Thoracic aorta (tissue), 2 donors: ENCODE measurements around the gene WDFY4. TPM values are rescaled to one million over a fixed set of nuclear protein-coding genes. Genes with fewer than 3 reads are reported as not detected.

Source experiments
- ATAC-seq: fragments of 150-250 bp; one replicate; pipeline ENCODE4 v1.8.0; 2017; ENCODE audit warnings: low read depth; ENCODE audit not compliant: insufficient number of reproducible peaks, low FRiP score
- DNase-seq: peaks from one replicate; pipeline ENCODE4 v3.0.0-alpha.2; 2020; ENCODE audit warnings: low spot score
- H3K27ac ChIP-seq, 2 donors: fragments of 200-600 bp; sonication (generic); 1 replicate in 1 of 2; 2 replicates in 1 of 2; pipeline ENCODE4 v1.5.1; 2016; ENCODE audit warnings: mild to moderate bottlenecking in 2 of 2, moderate library complexity in 2 of 2
- H3K27me3 ChIP-seq: fragments of 200-600 bp; sonication (generic); replicated peaks from 2 replicates; pipeline ENCODE4 v1.6.0; 2016; ENCODE audit warnings: mild to moderate bottlenecking; ENCODE audit not compliant: insufficient read depth
- H3K36me3 ChIP-seq: fragments of 200-600 bp; sonication (generic); one replicate; pipeline ENCODE4 v1.5.1; 2016
- H3K4me1 ChIP-seq, 2 donors: fragments of 200-600 bp; sonication (generic); 1 replicate in 1 of 2; 2 replicates in 1 of 2; pipeline versions ENCODE4 v1.5.1 to v1.6.0; 2016; ENCODE audit warnings: low read depth in 2 of 2, mild to moderate bottlenecking in 1 of 2; ENCODE audit not compliant: control insufficient read depth in 1 of 2
- H3K4me3 ChIP-seq: fragments of 200-600 bp; sonication (generic); 2 replicates; pipeline ENCODE4 v1.5.1; 2016; ENCODE audit warnings: mild to moderate bottlenecking
- H3K9me3 ChIP-seq: fragments of 200-600 bp; sonication (generic); 2 replicates; pipeline ENCODE4 v1.5.1; 2016
- total RNA-seq, 2 donors: library from RNA; depleted of rRNA; stranded (reverse); fragments of >200 nt; gene quantifications; one replicate each; pipeline versions ENCODE4 v1.1.0 to v1.2.3, GENCODE V29; 2016
- TF ChIP-seq, protein P1 (sequence below): fragments of 200-600 bp; sonication (generic); IDR thresholded peaks from one replicate; pipeline ENCODE4 v1.5.1; 2019; ENCODE audit warnings: antibody characterized with exemption

Gene WDFY4
- total RNA-seq, 2 donors from 2014 or later = 10.0 to 14.9 TPM

DNA sequence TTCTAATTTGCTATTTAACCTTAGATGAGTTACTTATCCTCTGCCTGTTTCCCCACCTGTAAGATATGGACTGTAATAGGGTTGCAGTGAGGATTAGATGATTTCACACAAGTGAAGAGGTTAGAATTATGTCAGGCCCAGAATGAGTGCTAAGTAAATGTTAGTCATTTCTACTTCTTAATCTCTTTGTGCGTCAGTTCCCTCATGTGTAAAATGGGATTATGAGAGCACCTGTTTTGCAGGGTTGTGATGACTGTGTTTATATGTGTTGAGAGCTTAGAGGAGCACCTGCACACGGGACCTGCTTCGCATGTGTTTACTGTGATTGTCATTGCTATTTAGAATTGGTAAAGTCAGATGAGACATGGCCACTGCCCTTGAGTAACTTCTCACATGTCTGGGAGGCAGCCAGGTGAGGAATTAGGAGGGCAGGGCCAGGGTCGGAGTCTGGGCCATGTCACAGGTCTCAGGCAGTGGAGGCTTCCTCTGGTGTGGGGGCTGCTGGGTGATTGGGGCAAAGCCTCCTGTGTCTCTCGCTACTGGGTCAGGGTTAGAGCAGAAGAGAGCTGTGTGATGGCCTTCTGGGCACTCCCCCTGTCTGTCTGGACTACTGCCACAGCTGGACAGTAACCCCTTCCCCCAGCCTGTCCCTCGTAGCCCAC is 106.7 kb downstream of the WDFY4 start:
- Histone ChIP-seq H3K4me1 (peaks cover 6 to 15% of the 10 kb centered on the region in 2 donors), H3K27me3 (no peaks in the 10 kb centered on the region)

DNA sequence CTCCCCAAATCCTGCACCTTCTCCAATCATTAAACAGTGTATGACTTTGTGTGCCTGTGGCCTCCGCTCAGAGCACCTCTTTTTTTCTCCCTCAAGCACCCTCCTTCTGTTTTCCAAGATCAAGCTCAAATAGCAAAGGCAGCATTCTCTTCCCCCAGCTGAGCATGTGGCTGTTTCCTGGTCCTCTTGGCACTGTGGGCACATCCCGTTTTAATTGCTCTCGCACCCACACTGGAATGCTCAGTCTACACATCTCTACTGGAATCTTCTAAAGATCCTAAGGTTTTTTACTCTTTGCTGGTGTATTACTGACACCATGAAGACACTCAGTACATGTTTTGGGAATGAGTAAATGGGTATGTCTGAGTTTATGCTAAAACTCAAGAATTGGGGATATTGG is 107.4 kb downstream of the WDFY4 start:
- Histone ChIP-seq H3K9me3 (no peaks in the 10 kb centered on the region), H3K4me3 (no peak overlapping the region), H3K27ac (no peak overlapping the region), H3K36me3 (no peaks in the 10 kb centered on the region), H3K4me1 (peaks cover 6 to 15% of the 10 kb centered on the region in 2 donors), H3K27me3 (no peaks in the 10 kb centered on the region)
- DNase-seq (no peak), ATAC-seq (no peak)
- TF ChIP-seq, protein P1, sequence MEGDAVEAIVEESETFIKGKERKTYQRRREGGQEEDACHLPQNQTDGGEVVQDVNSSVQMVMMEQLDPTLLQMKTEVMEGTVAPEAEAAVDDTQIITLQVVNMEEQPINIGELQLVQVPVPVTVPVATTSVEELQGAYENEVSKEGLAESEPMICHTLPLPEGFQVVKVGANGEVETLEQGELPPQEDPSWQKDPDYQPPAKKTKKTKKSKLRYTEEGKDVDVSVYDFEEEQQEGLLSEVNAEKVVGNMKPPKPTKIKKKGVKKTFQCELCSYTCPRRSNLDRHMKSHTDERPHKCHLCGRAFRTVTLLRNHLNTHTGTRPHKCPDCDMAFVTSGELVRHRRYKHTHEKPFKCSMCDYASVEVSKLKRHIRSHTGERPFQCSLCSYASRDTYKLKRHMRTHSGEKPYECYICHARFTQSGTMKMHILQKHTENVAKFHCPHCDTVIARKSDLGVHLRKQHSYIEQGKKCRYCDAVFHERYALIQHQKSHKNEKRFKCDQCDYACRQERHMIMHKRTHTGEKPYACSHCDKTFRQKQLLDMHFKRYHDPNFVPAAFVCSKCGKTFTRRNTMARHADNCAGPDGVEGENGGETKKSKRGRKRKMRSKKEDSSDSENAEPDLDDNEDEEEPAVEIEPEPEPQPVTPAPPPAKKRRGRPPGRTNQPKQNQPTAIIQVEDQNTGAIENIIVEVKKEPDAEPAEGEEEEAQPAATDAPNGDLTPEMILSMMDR = no peak

More for the DNA sequence above, 106.7 kb downstream of the WDFY4 start:
- DNase-seq = no peak
- no peak for ATAC-seq
- H3K27ac ChIP-seq = no peak overlapping the region
- no peaks in the 10 kb centered on the region for H3K36me3 ChIP-seq
- H3K9me3 ChIP-seq = no peaks in the 10 kb centered on the region
- TF ChIP-seq, protein P1 = no peak
- no peak overlapping the region for H3K4me3 ChIP-seq

- Histone ChIP-seq H3K27me3 (no peaks in the 10 kb centered on the region), H3K27ac (no peak overlapping the region), H3K4me3 (no peak overlapping the region), H3K9me3 (no peaks in the 10 kb centered on the region), H3K4me1 (peaks cover 6 to 15% of the 10 kb centered on the region in 2 donors), H3K36me3 (no peaks in the 10 kb centered on the region)
- DNase-seq (no peak), ATAC-seq (no peak)
- TF ChIP-seq, protein P1 = no peak
Observed at GRCh38 chr10:48792687-48793096, 108.0 kb downstream of the WDFY4 start.

- H3K27me3 ChIP-seq = no peaks in the 10 kb centered on the region
- H3K4me3 ChIP-seq = no peak overlapping the region
- H3K9me3 ChIP-seq = no peaks in the 10 kb centered on the region
- ATAC-seq (no peak), DNase-seq (no peak)
- TF ChIP-seq, protein P1 = no peak
- peaks cover 6 to 15% of the 10 kb centered on the region in 2 donors for H3K4me1 ChIP-seq
- H3K36me3 ChIP-seq = no peaks in the 10 kb centered on the region
- H3K27ac ChIP-seq = no peak overlapping the region
Observed at GRCh38 chr10:48794074-48794473, 109.4 kb downstream of the WDFY4 start.

GRCh38 chr10:48796713-48797245 is 112.1 kb downstream of the WDFY4 start:
- DNase-seq = no peak

More at GRCh38 chr10:48796713-48797245, 112.1 kb downstream of the WDFY4 start:
- Histone ChIP-seq H3K4me1 (peaks cover 6 to 11% of the 10 kb centered on the region in 2 donors), H3K4me3 (no peak overlapping the region), H3K9me3 (no peaks in the 10 kb centered on the region), H3K36me3 (no peaks in the 10 kb centered on the region), H3K27me3 (no peaks in the 10 kb centered on the region), H3K27ac (no peak overlapping the region)
- TF ChIP-seq, protein P1 = no peak
- ATAC-seq = no peak
